ENCODE results near the gene UPK1B. TPM values are rescaled to one million over a fixed set of nuclear protein-coding genes. Genes with fewer than 3 reads are reported as not detected.

UPK1B gene
- total and polyA plus RNA-seq, 9 of the 15 experiments (the other 6 are each of a cell fraction or from before 2014, with no cell fraction given) = 0.22 to 1.2 (median 0.51) TPM

DNA sequence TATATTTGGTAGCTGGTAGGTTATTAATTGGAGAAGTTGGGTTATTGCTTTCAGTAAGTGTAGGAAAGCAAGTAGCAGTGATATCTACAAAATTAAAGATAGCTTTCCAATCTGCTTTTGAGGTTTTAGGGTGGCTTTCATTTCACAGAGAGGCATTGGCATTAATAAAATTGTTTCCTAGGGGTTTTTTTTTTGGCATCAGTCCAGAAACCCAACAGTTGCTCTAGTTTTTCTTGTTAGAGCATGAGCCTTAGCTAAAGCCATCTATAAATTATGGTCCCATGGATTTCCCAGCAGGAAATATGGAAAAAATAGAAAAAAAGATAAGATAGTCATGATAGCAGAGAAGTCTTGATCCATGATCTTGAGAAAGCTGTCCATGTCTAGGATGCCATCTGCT lies 70.3 kb downstream of the UPK1B start:
- no peak overlapping the region for H3K27ac ChIP-seq (ENCODE audit: extremely low read depth, low read depth, low read length)
- ChIA-PET CTCF (ENCODE audit: low intra/inter-chr PET ratio) (interaction anchor here (0.7 kb wide), 1 partner anchor 92 kb away, joined by 4 read pairs; no protein-coding TSS in a partner anchor), POLR2A (no interaction called here)
- H4K20me1 ChIP-seq (replicated peaks; ENCODE audit: control insufficient read depth, insufficient read depth, low read length) = no peaks in the 10 kb centered on the region
- no peak for FAIRE-seq
- peaks cover 8 to 13% of the 10 kb centered on the region in 2 experiments; a peak in 4 of 5 replicates for H3K4me1 ChIP-seq (replicated peaks in 1 of 2; ENCODE audit: control insufficient read depth in 2 of 2, insufficient read depth in 2 of 2, low read length in 2 of 2)
- H3K9me3 ChIP-seq (replicated peaks; ENCODE audit: control insufficient read depth, insufficient read depth, low read depth, low read length) = no peaks in the 10 kb centered on the region
- H3K79me2 ChIP-seq (ENCODE audit: control insufficient read depth, insufficient read depth, low read length) = peaks cover 17% of the 10 kb centered on the region
- in situ Hi-C loops (cut with MboI) (loop anchor here (25.0 kb wide), 1 partner anchor 356 kb away; no protein-coding TSS in a partner anchor), intact Hi-C loops (cut with micrococcal nuclease) (loop anchor here (5.0 to 10.0 kb wide), 2 partner anchors 209 to 361 kb away; partner anchors contain the start of gene IGSF11)
- no peak for ATAC-seq
- H3K27me3 ChIP-seq (ENCODE audit: control insufficient read depth in 2 of 2, insufficient read depth in 2 of 2, low read length in 2 of 2) = no peaks in the 10 kb centered on the region
- H2AFZ ChIP-seq (ENCODE audit: low read depth, low read length) = no peak overlapping the region
- no peak overlapping the region for H3K9ac ChIP-seq (ENCODE audit: insufficient read depth in 1 of 2, low read depth in 2 of 2, low read length in 2 of 2)
- DNase-seq (ENCODE audit: extremely low read depth in 1 of 4, low spot score in 3 of 4) = no peak
- BruUV-seq (replicated peaks) = no TSS peak
- H3K9me1 ChIP-seq (ENCODE audit: control insufficient read depth, insufficient read depth, low read length) = no peaks in the 10 kb centered on the region
- H3K4me3 ChIP-seq = no peak overlapping the region
- TF ChIP-seq ZNF57 (CRISPR knock-in tag; IDR thresholded peaks at IDR 0.05) (no peak), NFIC (IDR thresholded peaks at IDR 0.05) (peak; percentile 51)
- no peak overlapping the region for H3K4me2 ChIP-seq (ENCODE audit: insufficient read depth, low read length)
- no peaks in the 10 kb centered on the region for H3K36me3 ChIP-seq (ENCODE audit: control insufficient read depth, insufficient read depth, low read length)

DNA sequence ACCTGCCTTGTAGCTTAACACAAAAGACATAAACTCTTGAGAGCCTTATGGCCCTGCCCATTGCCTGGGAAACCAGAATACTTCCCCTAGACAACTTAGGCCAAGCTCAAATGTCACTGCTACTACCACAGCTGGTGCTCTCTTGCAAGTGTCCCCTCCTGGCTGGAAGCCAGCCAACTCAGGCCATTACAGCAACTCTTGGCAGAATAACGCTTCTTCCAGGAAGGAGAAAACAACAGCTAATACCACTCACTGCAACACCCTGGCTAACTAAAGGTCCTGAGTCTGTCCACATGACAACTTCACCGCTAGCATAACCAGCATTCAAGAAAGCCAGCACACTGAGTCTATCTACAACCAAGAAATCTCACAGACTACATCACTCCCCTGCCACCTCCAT lies 72.4 kb downstream of the UPK1B start:
- Histone ChIP-seq H3K4me1 (replicated peaks in 1 of 2; ENCODE audit: control insufficient read depth in 2 of 2, insufficient read depth in 2 of 2, low read length in 2 of 2) (peaks cover 6 to 8% of the 10 kb centered on the region in 2 experiments; a peak in 3 of 5 replicates), H3K4me3 (no peak overlapping the region), H3K9me3 (replicated peaks; ENCODE audit: control insufficient read depth, insufficient read depth, low read depth, low read length) (no peaks in the 10 kb centered on the region), H3K27ac (ENCODE audit: extremely low read depth, low read depth, low read length) (no peak overlapping the region), H3K4me2 (ENCODE audit: insufficient read depth, low read length) (no peak overlapping the region), H3K9ac (ENCODE audit: insufficient read depth in 1 of 2, low read depth in 2 of 2, low read length in 2 of 2) (no peak overlapping the region), H3K27me3 (ENCODE audit: control insufficient read depth in 2 of 2, insufficient read depth in 2 of 2, low read length in 2 of 2) (no peaks in the 10 kb centered on the region), H4K20me1 (replicated peaks; ENCODE audit: control insufficient read depth, insufficient read depth, low read length) (no peaks in the 10 kb centered on the region), H3K36me3 (ENCODE audit: control insufficient read depth, insufficient read depth, low read length) (no peaks in the 10 kb centered on the region), H2AFZ (ENCODE audit: low read depth, low read length) (0 out of 2 replicates have a peak overlapping the region, but pooled peaks have one; percentile 40), H3K79me2 (ENCODE audit: control insufficient read depth, insufficient read depth, low read length) (no peaks in the 10 kb centered on the region), H3K9me1 (ENCODE audit: control insufficient read depth, insufficient read depth, low read length) (no peaks in the 10 kb centered on the region)
- DNase-seq (ENCODE audit: extremely low read depth in 1 of 4, low spot score in 3 of 4) (peak in 1 of 4 experiments; percentile 28), FAIRE-seq (no peak), ATAC-seq (no peak)
- no TSS peak for BruUV-seq (replicated peaks)
- intact Hi-C loops (cut with micrococcal nuclease) (loop anchor here (10.0 kb wide), 1 partner anchor 211 kb away; the partner anchor contains the start of gene IGSF11), in situ Hi-C loops (cut with MboI) (loop anchor here (25.0 kb wide), 1 partner anchor 358 kb away; no protein-coding TSS in a partner anchor)
- POLR2A ChIA-PET = no interaction called here
- 55% methylated on average over 2 of the region's 2 CpGs for WGBS (ENCODE audit: insufficient coverage, low coverage, missing lambda C conversion rate)
- TF ChIP-seq TRIM24 (IDR thresholded peaks at IDR 0.05) = no peak
- TF ChIP-seq SRSF9 (IDR thresholded peaks at IDR 0.05; ENCODE audit: borderline replicate concordance, low read depth, low read length) = no peak
- peak; percentile 76 for TF ChIP-seq NFIC (IDR thresholded peaks at IDR 0.05)
- TF ChIP-seq ZSCAN32 (CRISPR knock-in tag; IDR thresholded peaks at IDR 0.05) = no peak
- no peak for TF ChIP-seq EWSR1 (IDR thresholded peaks at IDR 0.05; ENCODE audit: borderline replicate concordance, low read depth, partially characterized antibody)
- TF ChIP-seq TEAD1 (CRISPR knock-in tag; IDR thresholded peaks at IDR 0.05) = no peak
- CTCF ChIA-PET (ENCODE audit: low intra/inter-chr PET ratio) = no interaction called here

Other genes starting within 250 kb of the UPK1B start
- 1.2 and 2.1 TPM in 2 replicates for gene IGSF11, start 138.8 kb upstream of the UPK1B start, total RNA-seq (2014; rRNA removed)
- gene IGSF11, start 138.8 kb upstream of the UPK1B start, total RNA-seq (2014; rRNA removed; fragmentation: Illumina TruSeq; extraction: Trizol) = 1.6 and 1.7 TPM in 2 replicates
- 1.1 and 1.8 TPM in 2 replicates for gene IGSF11, start 138.8 kb upstream of the UPK1B start, total RNA-seq (2015; rRNA removed; fragmentation: Illumina TruSeq; extraction: Trizol)
- gene IGSF11, start 138.8 kb upstream of the UPK1B start, total RNA-seq (2021) = 1.2 and 1.5 TPM in 2 replicates
- 0.18 and 2.2 TPM in 2 replicates for gene IGSF11, start 138.8 kb upstream of the UPK1B start, polyA plus RNA-seq (2011; rRNA removed)
- 1.9 and 2.8 TPM in 2 replicates for gene IGSF11, start 138.8 kb upstream of the UPK1B start, polyA plus RNA-seq (2014; fragmentation: Illumina TruSeq; extraction: Trizol)
- gene IGSF11, start 138.8 kb upstream of the UPK1B start, polyA plus RNA-seq (2014; fragmentation: Nextera tagmentation; extraction: Ambion mirVana) = 1 to 10 TPM; 1.3 to 1.4 TPM
- gene IGSF11, start 138.8 kb upstream of the UPK1B start, polyA plus RNA-seq (2014; rRNA removed) = 1.8 and 2.5 TPM in 2 replicates
- not detected in 2 replicates for gene TEX55, start 27.4 kb upstream of the UPK1B start, total RNA-seq (2014; rRNA removed)
- gene TEX55, start 27.4 kb upstream of the UPK1B start, total RNA-seq (2014; rRNA removed; fragmentation: Illumina TruSeq; extraction: Trizol) = not detected in 2 replicates
- gene TEX55, start 27.4 kb upstream of the UPK1B start, total RNA-seq (2015; rRNA removed; fragmentation: Illumina TruSeq; extraction: Trizol) = not detected in 2 replicates
- not detected in 2 replicates for gene TEX55, start 27.4 kb upstream of the UPK1B start, total RNA-seq (2021)
- gene TEX55, start 27.4 kb upstream of the UPK1B start, polyA plus RNA-seq (2011; rRNA removed) = not detected in 2 replicates
- not detected in 2 replicates for gene TEX55, start 27.4 kb upstream of the UPK1B start, polyA plus RNA-seq (2014; fragmentation: Illumina TruSeq; extraction: Trizol)
- gene TEX55, start 27.4 kb upstream of the UPK1B start, polyA plus RNA-seq (2014; fragmentation: Nextera tagmentation; extraction: Ambion mirVana) = not detected
- gene TEX55, start 27.4 kb upstream of the UPK1B start, polyA plus RNA-seq (2014; rRNA removed) = not detected in 2 replicates
- gene B4GALT4, start 67.3 kb downstream of the UPK1B start, total RNA-seq (2014; rRNA removed) = 8.2 and 14.0 TPM in 2 replicates
- gene B4GALT4, start 67.3 kb downstream of the UPK1B start, total RNA-seq (2014; rRNA removed; fragmentation: Illumina TruSeq; extraction: Trizol) = 13.0 and 14.2 TPM in 2 replicates
- 11.2 and 12.8 TPM in 2 replicates for gene B4GALT4, start 67.3 kb downstream of the UPK1B start, total RNA-seq (2015; rRNA removed; fragmentation: Illumina TruSeq; extraction: Trizol)
- gene B4GALT4, start 67.3 kb downstream of the UPK1B start, total RNA-seq (2021) = 10.2 and 13.1 TPM in 2 replicates
- 10.9 and 12.2 TPM in 2 replicates for gene B4GALT4, start 67.3 kb downstream of the UPK1B start, polyA plus RNA-seq (2011; rRNA removed)
- gene B4GALT4, start 67.3 kb downstream of the UPK1B start, polyA plus RNA-seq (2014; fragmentation: Illumina TruSeq; extraction: Trizol) = 8.8 and 10.1 TPM in 2 replicates
- gene B4GALT4, start 67.3 kb downstream of the UPK1B start, polyA plus RNA-seq (2014; fragmentation: Nextera tagmentation; extraction: Ambion mirVana) = 10 to 100 TPM; 14.9 to 17.8 TPM
- 11.7 and 12.5 TPM in 2 replicates for gene B4GALT4, start 67.3 kb downstream of the UPK1B start, polyA plus RNA-seq (2014; rRNA removed)
- gene ARHGAP31, start 120.8 kb downstream of the UPK1B start, total RNA-seq (2014; rRNA removed) = not detected in 2 replicates
- 0.11 TPM in 1 of 2 replicates, not detected in the other for gene ARHGAP31, start 120.8 kb downstream of the UPK1B start, total RNA-seq (2014; rRNA removed; fragmentation: Illumina TruSeq; extraction: Trizol)
- gene ARHGAP31, start 120.8 kb downstream of the UPK1B start, total RNA-seq (2015; rRNA removed; fragmentation: Illumina TruSeq; extraction: Trizol) = not detected in 2 replicates
- gene ARHGAP31, start 120.8 kb downstream of the UPK1B start, total RNA-seq (2021) = 0.13 and 0.38 TPM in 2 replicates
- gene ARHGAP31, start 120.8 kb downstream of the UPK1B start, polyA plus RNA-seq (2011; rRNA removed) = not detected in 2 replicates
- gene ARHGAP31, start 120.8 kb downstream of the UPK1B start, polyA plus RNA-seq (2014; fragmentation: Illumina TruSeq; extraction: Trizol) = 0.01 TPM in 1 of 2 replicates, not detected in the other
- under 1 TPM; under 0.01 to 0.01 TPM for gene ARHGAP31, start 120.8 kb downstream of the UPK1B start, polyA plus RNA-seq (2014; fragmentation: Nextera tagmentation; extraction: Ambion mirVana)
- gene ARHGAP31, start 120.8 kb downstream of the UPK1B start, polyA plus RNA-seq (2014; rRNA removed) = not detected in 2 replicates